ENCODE measurements around the gene PPP2R5E.

Gene PPP2R5E

DNA sequence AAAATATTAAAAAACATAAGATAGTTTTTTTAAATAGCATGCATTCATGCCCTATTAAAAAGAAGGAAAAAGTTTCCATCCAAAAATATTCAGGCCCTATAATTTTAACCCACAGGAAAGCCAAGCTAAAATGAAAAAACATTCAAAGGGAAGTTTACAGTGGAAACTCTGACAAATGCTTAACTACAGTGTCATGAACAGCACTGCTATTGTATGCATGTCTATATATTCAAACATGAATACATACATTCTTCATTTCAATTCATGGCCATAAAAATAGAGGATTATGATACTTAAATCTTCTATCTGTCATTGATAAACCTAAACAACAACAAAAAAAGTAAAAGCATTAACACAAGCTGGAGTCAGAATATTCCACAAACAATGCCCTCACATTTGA, 67.4 kb downstream of the PPP2R5E start:
- DNase-seq (ENCODE audit: low read depth): no peak
- TF ChIP-seq CTCF (IDR thresholded peaks at IDR 0.05; ENCODE audit: low read depth, low read length, missing control alignments): no peak
- no peak overlapping the region for H3K4me3 ChIP-seq (ENCODE audit: low read depth, low read length)

GRCh38 chr14:63474844-63475243, 68.3 kb downstream of the PPP2R5E start:
- H3K4me3 ChIP-seq (ENCODE audit: low read depth, low read length): no peak overlapping the region
- DNase-seq (ENCODE audit: low read depth): no peak
- no peak for TF ChIP-seq CTCF (IDR thresholded peaks at IDR 0.05; ENCODE audit: low read depth, low read length, missing control alignments)

GRCh38 chr14:63474111-63474510, 69.1 kb downstream of the PPP2R5E start:
- H3K4me3 ChIP-seq (ENCODE audit: low read depth, low read length): no peak overlapping the region
- DNase-seq (ENCODE audit: low read depth): no peak
- no peak for TF ChIP-seq CTCF (IDR thresholded peaks at IDR 0.05; ENCODE audit: low read depth, low read length, missing control alignments)

GRCh38 chr14:63472986-63473788, 70.0 kb downstream of the PPP2R5E start:
- H3K4me3 ChIP-seq (ENCODE audit: low read depth, low read length): no peak overlapping the region
- DNase-seq (ENCODE audit: low read depth): no peak
- no peak for TF ChIP-seq CTCF (IDR thresholded peaks at IDR 0.05; ENCODE audit: low read depth, low read length, missing control alignments)

DNA sequence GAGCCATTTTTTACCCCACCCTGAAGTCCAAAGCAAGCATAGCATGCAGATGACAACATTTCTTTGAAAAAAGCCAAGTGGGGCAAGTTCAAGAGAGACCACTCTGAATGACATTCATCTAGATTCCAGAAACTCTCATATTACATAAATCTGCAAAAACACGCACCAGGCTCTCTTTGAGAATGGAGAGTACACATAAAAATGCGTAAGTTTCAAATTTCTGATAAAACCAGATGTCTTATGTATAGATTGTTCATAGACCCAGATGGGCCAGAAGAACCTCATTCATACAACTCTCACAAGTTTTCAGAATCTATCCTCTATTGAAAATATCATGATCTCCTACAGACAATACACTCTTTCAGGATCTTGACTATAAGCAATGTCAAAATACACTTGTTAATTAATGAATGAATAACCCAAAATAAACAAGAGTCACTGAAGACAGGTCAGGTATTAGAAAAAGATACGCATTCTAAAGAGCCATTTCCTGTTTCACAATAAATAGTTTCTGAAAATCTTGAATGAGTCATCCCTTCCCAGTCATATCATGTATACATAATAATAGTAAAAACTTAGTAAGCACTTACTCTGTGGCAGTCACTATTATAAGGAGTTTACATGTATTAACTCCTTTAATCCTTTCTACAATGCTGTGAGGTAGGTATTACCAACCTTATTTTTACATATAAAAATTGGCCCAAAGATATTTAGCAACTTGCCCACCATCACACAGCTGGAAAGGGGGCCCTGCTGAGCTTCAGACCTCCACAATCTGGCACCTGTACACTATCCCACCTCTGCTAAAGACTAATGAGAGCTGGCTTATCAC, 72.0 kb downstream of the PPP2R5E start:
- no peak overlapping the region for H3K4me3 ChIP-seq (ENCODE audit: low read depth, low read length)
- TF ChIP-seq CTCF (IDR thresholded peaks at IDR 0.05; ENCODE audit: low read depth, low read length, missing control alignments): no peak
- DNase-seq (ENCODE audit: low read depth): no peak

- no peak overlapping the region for H3K4me3 ChIP-seq (ENCODE audit: low read depth, low read length)
- no peak for DNase-seq (ENCODE audit: low read depth)
- TF ChIP-seq CTCF (IDR thresholded peaks at IDR 0.05; ENCODE audit: low read depth, low read length, missing control alignments): no peak
Observed at GRCh38 chr14:63468294-63468693, 74.9 kb downstream of the PPP2R5E start.
